ENCODE results near the gene FSTL4. TPM values are rescaled to one million over a fixed set of nuclear protein-coding genes. Genes with fewer than 3 reads are reported as not detected.
A peak's percentile ranks its signal among the peaks of the same experiment; 100 is the strongest.

FSTL4 gene
- total RNA-seq, 4 donors from 2014 or later: 0.22 to 0.47 (median 0.27) TPM; not detected in 1

- H3K4me3 ChIP-seq: no peak overlapping the region
- no peaks in the 10 kb centered on the region for H3K9me3 ChIP-seq
- H3K4me1 ChIP-seq: no peaks in the 10 kb centered on the region
- ATAC-seq: no peak
- 62 to 74% methylated on average over 3 to 4 of the region's 5 CpGs for WGBS, 2 donors (ENCODE audit: low coverage in 1 of 2)
- no peaks in the 10 kb centered on the region for H3K36me3 ChIP-seq
- TF ChIP-seq EP300 (IDR thresholded peaks at IDR 0.05): no peak
- TF ChIP-seq POLR2AphosphoS5 (IDR thresholded peaks at IDR 0.05): no peak
- peaks cover 27% of the 10 kb centered on the region for H3K27me3 ChIP-seq
- no peak overlapping the region for H3K27ac ChIP-seq
Observed at GRCh38 chr5:133425222-133425621, 187.1 kb downstream of the FSTL4 start.

GRCh38 chr5:133423618-133424282, 188.6 kb downstream of the FSTL4 start:
- Histone ChIP-seq H3K27me3 (peaks cover 21% of the 10 kb centered on the region), H3K36me3 (no peaks in the 10 kb centered on the region), H3K4me3 (no peak overlapping the region), H3K9me3 (no peaks in the 10 kb centered on the region), H3K27ac (no peak overlapping the region), H3K4me1 (no peaks in the 10 kb centered on the region)
- TF ChIP-seq EP300 (IDR thresholded peaks at IDR 0.05) (no peak), CTCF (IDR thresholded peaks at IDR 0.05) (peak; percentile 55 to 88 (median 68)), POLR2A (IDR thresholded peaks at IDR 0.05) (no peak)
- WGBS, 2 donors (ENCODE audit: low coverage in 1 of 2): 48 to 70% methylated on average over 2 to 7 of the region's 30 CpGs
- peak; percentile 42 for ATAC-seq

- Histone ChIP-seq H3K27ac (no peak overlapping the region), H3K27me3 (peaks cover 21% of the 10 kb centered on the region), H3K4me1 (no peaks in the 10 kb centered on the region), H3K9me3 (no peaks in the 10 kb centered on the region), H3K36me3 (no peaks in the 10 kb centered on the region), H3K4me3 (no peak overlapping the region)
- TF ChIP-seq POLR2AphosphoS5 (IDR thresholded peaks at IDR 0.05) (no peak), EP300 (IDR thresholded peaks at IDR 0.05) (no peak), CTCF (IDR thresholded peaks at IDR 0.05) (no peak), POLR2A (IDR thresholded peaks at IDR 0.05) (no peak)
- ATAC-seq: no peak
- WGBS, 2 donors (ENCODE audit: low coverage in 1 of 2): 70 to 88% methylated on average over 5 to 8 of the region's 14 CpGs
Observed at GRCh38 chr5:133423011-133423617, 189.2 kb downstream of the FSTL4 start.

- 53 to 73% methylated on average over 3 to 5 of the region's 5 CpGs for WGBS, 2 donors (ENCODE audit: low coverage in 1 of 2)
- H3K27ac ChIP-seq: no peak overlapping the region
- no peak for ATAC-seq
Observed at GRCh38 chr5:133421806-133422205, 190.5 kb downstream of the FSTL4 start.

GRCh38 chr5:133421394-133421793, 190.9 kb downstream of the FSTL4 start:
- Histone ChIP-seq H3K36me3 (no peaks in the 10 kb centered on the region), H3K27me3 (peaks cover 15% of the 10 kb centered on the region), H3K4me3 (no peak overlapping the region), H3K4me1 (no peaks in the 10 kb centered on the region), H3K27ac (no peak overlapping the region), H3K9me3 (no peaks in the 10 kb centered on the region)
- 100% methylated on average over 1 of the region's 8 CpGs; no CpG with 5 or more reads in 1 of the 2 donors for WGBS, 2 donors (ENCODE audit: low coverage in 1 of 2)
- ATAC-seq: no peak
- TF ChIP-seq CTCF (IDR thresholded peaks at IDR 0.05) (no peak), POLR2A (IDR thresholded peaks at IDR 0.05) (no peak), POLR2AphosphoS5 (IDR thresholded peaks at IDR 0.05) (no peak), EP300 (IDR thresholded peaks at IDR 0.05) (no peak)

More at GRCh38 chr5:133421806-133422205, 190.5 kb downstream of the FSTL4 start:
- H3K36me3 ChIP-seq: no peaks in the 10 kb centered on the region
- no peaks in the 10 kb centered on the region for H3K9me3 ChIP-seq
- TF ChIP-seq CTCF (IDR thresholded peaks at IDR 0.05): no peak
- no peak for TF ChIP-seq POLR2A (IDR thresholded peaks at IDR 0.05)
- TF ChIP-seq POLR2AphosphoS5 (IDR thresholded peaks at IDR 0.05): no peak
- no peak for TF ChIP-seq EP300 (IDR thresholded peaks at IDR 0.05)
- no peaks in the 10 kb centered on the region for H3K4me1 ChIP-seq
- peaks cover 16% of the 10 kb centered on the region for H3K27me3 ChIP-seq
- no peak overlapping the region for H3K4me3 ChIP-seq
